K562 (cell line): ENCODE results near the gene MCU. TPM values are rescaled to one million over a fixed set of nuclear protein-coding genes. Genes with fewer than 3 reads are reported as not detected.

ENCODE experiments used
- ARHGAP35 ChIP-seq: fragments of 450-650 bp; IDR thresholded peaks from 2 replicates; pipeline ENCODE4 v1.6.1; 2018; ENCODE audit not compliant: partially characterized antibody
- CAMTA2 ChIP-seq: fragments of 250-450 bp; sonication (Bioruptor Pico); conservative IDR thresholded peaks from 2 replicates; pipeline ENCODE4 v1.5.1; 2022
- CREBBP ChIP-seq: IDR thresholded peaks from one replicate; pipeline ENCODE4 v1.6.1; 2012; ENCODE audit warnings: low read depth, mild to moderate bottlenecking, control low read depth, inconsistent platforms, low read length
- E2F5 ChIP-seq: sonication (generic); formaldehyde crosslinking; IDR thresholded peaks from 2 replicates; pipeline ENCODE4 v1.8.0; 2022; ENCODE audit warnings: mild to moderate bottlenecking, missing genetic modification reagents
- E4F1 ChIP-seq: fragments of 250-450 bp; sonication (Bioruptor Pico); IDR thresholded peaks from 2 replicates; pipeline ENCODE4 v1.5.0; 2021; ENCODE audit warnings: mild to moderate bottlenecking, borderline replicate concordance
- LCOR ChIP-seq: sonication (generic); formaldehyde crosslinking; IDR thresholded peaks from 2 replicates; pipeline ENCODE4 v1.8.0; 2022; ENCODE audit warnings: mild to moderate bottlenecking, missing genetic modification reagents
- MYNN ChIP-seq, 2 experiments: sonication (generic); formaldehyde crosslinking in 1 of 2; IDR thresholded peaks; 2 replicates each; pipeline versions ENCODE4 v1.5.0 to v1.6.1; 2016 to 2020; ENCODE audit warnings: antibody characterized with exemption in 1 of 2, missing genetic modification reagents in 1 of 2
- PRPF4 ChIP-seq: fragments of 200-400 bp; formaldehyde crosslinking; IDR thresholded peaks from one replicate; pipeline ENCODE4 v1.6.1; 2017; ENCODE audit warnings: low read length, low read depth, mild to moderate bottlenecking; ENCODE audit not compliant: insufficient read depth, poor library complexity, severe bottlenecking
- RAD51 ChIP-seq: fragments of 450-650 bp; IDR thresholded peaks from 2 replicates; pipeline ENCODE4 v1.7.1; 2016; ENCODE audit warnings: low read depth, mild to moderate bottlenecking, borderline replicate concordance
- RNF219 ChIP-seq: fragments of 250-450 bp; sonication (Bioruptor Pico); IDR thresholded peaks from 2 replicates; pipeline ENCODE4 v1.5.0; 2022; ENCODE audit warnings: mild to moderate bottlenecking
- SMARCE1 ChIP-seq: fragments of 450-650 bp; IDR thresholded peaks from 2 replicates; pipeline ENCODE4 v1.7.1; 2016; ENCODE audit warnings: mild to moderate bottlenecking
- TAL1 ChIP-seq: fragments of 450-650 bp; IDR thresholded peaks from 2 replicates; pipeline ENCODE4 v1.6.1; 2016; ENCODE audit warnings: mild to moderate bottlenecking
- THRAP3 ChIP-seq: fragments of 450-650 bp; IDR thresholded peaks from 2 replicates; pipeline ENCODE4 v1.6.1; 2016; ENCODE audit warnings: mild to moderate bottlenecking, inconsistent platforms, borderline replicate concordance
- ZKSCAN1 ChIP-seq: fragments of 150-350 bp; IDR thresholded peaks from 2 replicates; pipeline ENCODE4 v1.6.1; 2016; ENCODE audit warnings: low read depth, low read length
- ZNF277 ChIP-seq: fragments of 250-450 bp; sonication (Bioruptor Pico); IDR thresholded peaks from 2 replicates; pipeline ENCODE4 v1.8.0; 2022; ENCODE audit warnings: inconsistent platforms, mild to moderate bottlenecking, moderate library complexity, borderline replicate concordance
- polyA plus RNA-seq, 8 experiments: library from polyadenylated mRNA; depleted of rRNA in 4 of 8; stranded (reverse) in 5 of 8; unstranded in 3 of 8; fragments of >200 nt; fragmentation: Nextera tagmentation in 2 of 8; fragmentation: Illumina TruSeq in 1 of 8; extraction: Ambion mirVana in 2 of 8; extraction: Trizol in 1 of 8; gene quantifications; 2 replicates each; pipeline versions ENCODE4 v1.2.1 to v1.2.3, GENCODE V29; 2011 to 2014; ENCODE audit warnings: inconsistent platforms in 1 of 8, missing spikeins in 1 of 8
- total RNA-seq, 7 experiments: library from RNA; depleted of rRNA in 6 of 7; stranded (reverse); fragments of >200 nt in 6 of 7; fragmentation: Illumina TruSeq in 2 of 7; extraction: Trizol in 2 of 7; gene quantifications; 2 replicates each; pipeline versions ENCODE4 v1.2.1 to v1.2.3, GENCODE V29; 2011 to 2021; ENCODE audit warnings: low replicate concordance in 1 of 7
- TF ChIP-seq, protein P1 (sequence below): fragments of 450-650 bp; IDR thresholded peaks from 2 replicates; pipeline ENCODE4 v1.7.1; 2018; ENCODE audit warnings: mild to moderate bottlenecking, low read depth; ENCODE audit not compliant: partially characterized antibody

Gene MCU
- total and polyA plus RNA-seq, 9 of the 15 experiments (the other 6 are each of a cell fraction or from before 2014, with no cell fraction given): 8.2 to 88.8 (median 21.3) TPM

DNA sequence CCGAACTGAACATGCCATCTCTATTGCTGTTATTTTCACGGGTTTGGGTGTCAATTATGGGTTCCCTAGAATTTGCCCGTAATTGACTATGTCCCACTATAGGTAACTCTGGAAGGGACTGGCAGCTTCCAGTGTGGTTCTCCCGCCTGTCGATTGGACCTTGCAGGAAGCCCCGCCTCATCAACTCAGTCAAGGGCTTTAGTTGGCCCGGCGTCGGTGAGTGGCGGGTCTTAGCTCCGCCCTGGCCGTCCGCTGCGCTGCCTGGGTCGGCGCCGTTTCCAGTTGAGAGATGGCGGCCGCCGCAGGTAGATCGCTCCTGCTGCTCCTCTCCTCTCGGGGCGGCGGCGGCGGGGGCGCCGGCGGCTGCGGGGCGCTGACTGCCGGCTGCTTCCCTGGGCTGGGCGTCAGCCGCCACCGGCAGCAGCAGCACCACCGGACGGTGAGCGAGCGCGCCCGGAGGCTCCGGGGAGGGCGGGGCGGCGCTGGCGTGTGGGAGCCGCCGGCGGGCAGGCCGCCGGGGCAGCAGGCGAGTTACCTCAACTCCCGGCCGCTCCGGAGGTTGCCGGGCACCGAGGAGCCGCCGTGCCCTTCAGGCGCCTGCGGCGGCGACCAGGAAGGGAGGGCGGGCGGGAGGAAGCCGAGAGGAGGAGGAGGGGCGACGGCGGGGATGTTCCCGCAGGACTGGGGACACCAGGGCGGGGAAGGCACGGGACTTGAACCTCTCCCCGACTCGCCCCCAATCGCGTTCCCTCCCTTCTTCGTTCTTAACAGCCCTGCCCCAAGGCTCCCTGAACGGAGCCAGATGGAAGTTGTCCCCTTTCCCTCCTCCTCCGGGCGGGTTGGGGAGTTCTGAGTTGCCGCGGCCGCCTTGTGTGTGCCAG is at the start of gene MCU (continued):
- TF ChIP-seq RNF219 (CRISPR knock-in tag) (no peak), LCOR (CRISPR knock-in tag) (no peak), THRAP3 (no peak), ZKSCAN1 (no peak), SMARCE1 (no peak), E2F5 (CRISPR knock-in tag) (no peak), CREBBP (no peak), TAL1 (no peak), ARHGAP35 (no peak), ZNF277 (CRISPR knock-in tag) (no peak), RAD51 (no peak), E4F1 (CRISPR knock-in tag) (no peak), CAMTA2 (CRISPR knock-in tag) (no peak), PRPF4 (no peak), MYNN (IDR thresholded peaks at IDR 0.05) (no peak), MYNN (CRISPR knock-in tag; IDR thresholded peaks at IDR 0.05) (no peak)
- TF ChIP-seq, protein P1, sequence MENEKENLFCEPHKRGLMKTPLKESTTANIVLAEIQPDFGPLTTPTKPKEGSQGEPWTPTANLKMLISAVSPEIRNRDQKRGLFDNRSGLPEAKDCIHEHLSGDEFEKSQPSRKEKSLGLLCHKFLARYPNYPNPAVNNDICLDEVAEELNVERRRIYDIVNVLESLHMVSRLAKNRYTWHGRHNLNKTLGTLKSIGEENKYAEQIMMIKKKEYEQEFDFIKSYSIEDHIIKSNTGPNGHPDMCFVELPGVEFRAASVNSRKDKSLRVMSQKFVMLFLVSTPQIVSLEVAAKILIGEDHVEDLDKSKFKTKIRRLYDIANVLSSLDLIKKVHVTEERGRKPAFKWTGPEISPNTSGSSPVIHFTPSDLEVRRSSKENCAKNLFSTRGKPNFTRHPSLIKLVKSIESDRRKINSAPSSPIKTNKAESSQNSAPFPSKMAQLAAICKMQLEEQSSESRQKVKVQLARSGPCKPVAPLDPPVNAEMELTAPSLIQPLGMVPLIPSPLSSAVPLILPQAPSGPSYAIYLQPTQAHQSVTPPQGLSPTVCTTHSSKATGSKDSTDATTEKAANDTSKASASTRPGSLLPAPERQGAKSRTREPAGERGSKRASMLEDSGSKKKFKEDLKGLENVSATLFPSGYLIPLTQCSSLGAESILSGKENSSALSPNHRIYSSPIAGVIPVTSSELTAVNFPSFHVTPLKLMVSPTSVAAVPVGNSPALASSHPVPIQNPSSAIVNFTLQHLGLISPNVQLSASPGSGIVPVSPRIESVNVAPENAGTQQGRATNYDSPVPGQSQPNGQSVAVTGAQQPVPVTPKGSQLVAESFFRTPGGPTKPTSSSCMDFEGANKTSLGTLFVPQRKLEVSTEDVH: no peak
